ENCODE results near the gene UCN.

Gene UCN

DNA sequence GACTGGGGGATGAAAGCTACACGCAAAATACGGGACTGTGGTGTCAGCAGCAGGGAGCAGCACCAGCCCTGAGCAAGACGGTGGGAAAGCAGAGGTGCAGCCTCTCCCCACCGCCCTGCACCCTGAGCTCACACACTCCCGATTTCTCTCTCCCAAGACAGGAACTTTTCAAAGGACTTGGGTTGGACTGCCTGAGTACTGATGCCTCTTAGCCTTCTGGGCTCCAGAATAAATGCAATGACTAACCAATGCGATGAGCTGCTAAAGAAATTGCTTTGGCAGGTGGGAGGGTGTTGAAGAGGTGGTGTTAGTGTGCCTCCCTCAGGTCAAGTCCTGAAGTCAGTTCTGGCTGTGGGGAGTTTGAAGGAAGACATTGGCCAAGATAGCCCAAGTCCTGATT, 16.4 kb downstream of the UCN start:
- Histone ChIP-seq H3K36me3 (ENCODE audit: control insufficient read depth in 2 of 2, insufficient read depth in 1 of 2, low read length in 2 of 2) (no peaks in the 10 kb centered on the region), H3K4me3 (ENCODE audit: low read depth, low read length) (no peak overlapping the region), H3K27ac (ENCODE audit: extremely low read depth, low read depth, low read length) (no peak overlapping the region), H3K9me3 (ENCODE audit: control insufficient read depth, insufficient read depth, low read depth, low read length) (no peaks in the 10 kb centered on the region), H3K4me1 (ENCODE audit: control insufficient read depth, insufficient read depth, low read length) (peaks cover 13% of the 10 kb centered on the region)
- ChIA-PET CTCF (interaction anchor here (0.6 to 17.4 kb wide), 14 partner anchors 10 to 331 kb away, joined by 3 to 211 read pairs (median 4); partner anchors contain the start of genes KHK and TRIM54), POLR2A (no interaction called here)
- TF ChIP-seq RBAK (tag by site-specific recombination; IDR thresholded peaks at IDR 0.05), result no peak
- TF ChIP-seq ZFHX2 (tag by site-specific recombination; conservative IDR thresholded peaks at IDR 0.05), result peak; percentile 54
- TF ChIP-seq ZNF654 (tag by site-specific recombination; IDR thresholded peaks at IDR 0.05; ENCODE audit: low read depth), result peak; percentile 44
- peak; percentile 44; the same call in 1 of the 2 replicates for TF ChIP-seq ZNF600 (tag by site-specific recombination; IDR thresholded peaks at IDR 0.05)
- TF ChIP-seq ZNF239 (tag by site-specific recombination; IDR thresholded peaks at IDR 0.05), result no peak
- TF ChIP-seq ZBTB17 (tag by site-specific recombination; IDR thresholded peaks at IDR 0.05), result peak; percentile 76
- TF ChIP-seq EGR2 (tag by site-specific recombination; IDR thresholded peaks at IDR 0.05; ENCODE audit: low read depth), result peak; percentile 55; the same call in 1 of the 2 replicates
- TF ChIP-seq ZNF416 (tag by site-specific recombination; IDR thresholded peaks at IDR 0.05), result no peak
- 0 out of 2 replicates have a peak, but pooled peaks have one; percentile 16 for TF ChIP-seq TRIM28 (IDR thresholded peaks at IDR 0.05; ENCODE audit: borderline replicate concordance, low read length)

DNA sequence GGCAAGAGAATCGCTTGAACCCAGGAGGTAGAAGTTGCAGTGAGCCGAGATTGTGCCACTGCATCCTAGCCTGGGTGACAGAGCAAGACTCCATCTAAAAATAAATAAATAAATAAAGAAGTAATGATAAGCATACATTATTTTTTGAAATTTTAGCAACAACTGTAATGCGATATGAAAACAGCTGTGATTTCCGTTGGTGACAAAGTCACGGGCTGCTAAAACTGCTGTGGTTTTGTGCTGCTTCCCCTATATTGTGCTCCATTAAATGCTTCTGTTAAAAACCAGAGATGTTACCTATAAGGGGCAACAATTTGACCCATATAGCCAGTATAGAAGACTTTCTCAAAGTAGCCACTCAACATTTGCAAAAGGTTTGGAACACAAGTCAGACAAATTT, 17.7 kb downstream of the UCN start:
- H3K4me1 ChIP-seq (ENCODE audit: control insufficient read depth, insufficient read depth, low read length), result peaks cover 13% of the 10 kb centered on the region
- H3K36me3 ChIP-seq (ENCODE audit: control insufficient read depth in 2 of 2, insufficient read depth in 1 of 2, low read length in 2 of 2), result no peaks in the 10 kb centered on the region
- no peaks in the 10 kb centered on the region for H3K9me3 ChIP-seq (ENCODE audit: control insufficient read depth, insufficient read depth, low read depth, low read length)
- H3K4me3 ChIP-seq (ENCODE audit: low read depth, low read length), result no peak overlapping the region
- TF ChIP-seq GFI1B (tag by site-specific recombination; IDR thresholded peaks at IDR 0.05), result no peak
- TF ChIP-seq ZNF626 (tag by site-specific recombination; IDR thresholded peaks at IDR 0.05), result no peak
- TF ChIP-seq REPIN1 (tag by site-specific recombination; IDR thresholded peaks at IDR 0.05; ENCODE audit: low read depth), result no peak
- TF ChIP-seq, protein P1, sequence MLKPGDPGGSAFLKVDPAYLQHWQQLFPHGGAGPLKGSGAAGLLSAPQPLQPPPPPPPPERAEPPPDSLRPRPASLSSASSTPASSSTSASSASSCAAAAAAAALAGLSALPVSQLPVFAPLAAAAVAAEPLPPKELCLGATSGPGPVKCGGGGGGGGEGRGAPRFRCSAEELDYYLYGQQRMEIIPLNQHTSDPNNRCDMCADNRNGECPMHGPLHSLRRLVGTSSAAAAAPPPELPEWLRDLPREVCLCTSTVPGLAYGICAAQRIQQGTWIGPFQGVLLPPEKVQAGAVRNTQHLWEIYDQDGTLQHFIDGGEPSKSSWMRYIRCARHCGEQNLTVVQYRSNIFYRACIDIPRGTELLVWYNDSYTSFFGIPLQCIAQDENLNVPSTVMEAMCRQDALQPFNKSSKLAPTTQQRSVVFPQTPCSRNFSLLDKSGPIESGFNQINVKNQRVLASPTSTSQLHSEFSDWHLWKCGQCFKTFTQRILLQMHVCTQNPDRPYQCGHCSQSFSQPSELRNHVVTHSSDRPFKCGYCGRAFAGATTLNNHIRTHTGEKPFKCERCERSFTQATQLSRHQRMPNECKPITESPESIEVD (tag by site-specific recombination; IDR thresholded peaks at IDR 0.05), result no peak
- no peak for TF ChIP-seq SP2 (tag by site-specific recombination; IDR thresholded peaks at IDR 0.05)
- TF ChIP-seq ZNF600 (tag by site-specific recombination; IDR thresholded peaks at IDR 0.05), result no peak
- no peak for TF ChIP-seq ZBTB20 (tag by site-specific recombination; IDR thresholded peaks at IDR 0.05)
- TF ChIP-seq SCRT1 (tag by site-specific recombination; IDR thresholded peaks at IDR 0.05; ENCODE audit: borderline replicate concordance), result no peak
- no peak for TF ChIP-seq ZNF548 (tag by site-specific recombination; IDR thresholded peaks at IDR 0.05)
- H3K27ac ChIP-seq (ENCODE audit: extremely low read depth, low read depth, low read length), result no peak overlapping the region
- CTCF ChIA-PET, result interaction anchor here (1.1 to 17.4 kb wide), 4 partner anchors 8 to 40 kb away, joined by 3 to 211 read pairs (median 36); partner anchors contain the start of gene TRIM54
- POLR2A ChIA-PET, result no interaction called here

DNA sequence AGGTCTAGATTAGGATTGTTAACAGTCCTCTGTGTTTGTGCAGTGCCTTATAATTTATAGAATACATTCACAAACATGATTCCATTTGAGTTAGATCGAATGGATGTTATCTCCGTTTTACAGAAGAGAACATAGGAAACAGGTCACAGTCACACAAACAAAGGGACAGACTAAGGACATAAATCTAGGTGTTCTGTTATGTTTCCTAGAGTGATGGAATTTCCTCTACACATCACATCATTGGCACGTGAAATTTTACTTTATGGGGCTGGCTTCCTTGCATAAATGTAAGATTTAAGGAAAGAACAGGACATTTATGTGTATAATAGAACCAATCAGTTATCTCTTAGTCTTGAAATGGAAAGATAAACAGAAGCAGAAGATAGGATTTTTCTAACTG, 19.6 kb downstream of the UCN start:
- H3K27ac ChIP-seq (ENCODE audit: extremely low read depth, low read depth, low read length), result no peak overlapping the region
- CTCF ChIA-PET, result interaction anchor here (0.6 to 5.3 kb wide), 3 partner anchors 9 to 313 kb away, joined by 3 to 21 read pairs (median 6); no protein-coding TSS in a partner anchor
- H3K4me1 ChIP-seq (ENCODE audit: control insufficient read depth, insufficient read depth, low read length), result peaks cover 11% of the 10 kb centered on the region
- POLR2A ChIA-PET, result no interaction called here
- H3K36me3 ChIP-seq (ENCODE audit: control insufficient read depth in 2 of 2, insufficient read depth in 1 of 2, low read length in 2 of 2), result no peaks in the 10 kb centered on the region
- no peak overlapping the region for H3K4me3 ChIP-seq (ENCODE audit: low read depth, low read length)
- no peaks in the 10 kb centered on the region for H3K9me3 ChIP-seq (ENCODE audit: control insufficient read depth, insufficient read depth, low read depth, low read length)
- TF ChIP-seq ZNF585B (tag by site-specific recombination; IDR thresholded peaks at IDR 0.05) (no peak), ZIC2 (tag by site-specific recombination; IDR thresholded peaks at IDR 0.05) (no peak), ZNF426 (tag by site-specific recombination; IDR thresholded peaks at IDR 0.05) (no peak), ZNF132 (tag by site-specific recombination; IDR thresholded peaks at IDR 0.05; ENCODE audit: borderline replicate concordance) (no peak), ZNF610 (tag by site-specific recombination; IDR thresholded peaks at IDR 0.05; ENCODE audit: borderline replicate concordance) (no peak), GLIS2 (tag by site-specific recombination; IDR thresholded peaks at IDR 0.05) (no peak)
- TF ChIP-seq, protein P2, sequence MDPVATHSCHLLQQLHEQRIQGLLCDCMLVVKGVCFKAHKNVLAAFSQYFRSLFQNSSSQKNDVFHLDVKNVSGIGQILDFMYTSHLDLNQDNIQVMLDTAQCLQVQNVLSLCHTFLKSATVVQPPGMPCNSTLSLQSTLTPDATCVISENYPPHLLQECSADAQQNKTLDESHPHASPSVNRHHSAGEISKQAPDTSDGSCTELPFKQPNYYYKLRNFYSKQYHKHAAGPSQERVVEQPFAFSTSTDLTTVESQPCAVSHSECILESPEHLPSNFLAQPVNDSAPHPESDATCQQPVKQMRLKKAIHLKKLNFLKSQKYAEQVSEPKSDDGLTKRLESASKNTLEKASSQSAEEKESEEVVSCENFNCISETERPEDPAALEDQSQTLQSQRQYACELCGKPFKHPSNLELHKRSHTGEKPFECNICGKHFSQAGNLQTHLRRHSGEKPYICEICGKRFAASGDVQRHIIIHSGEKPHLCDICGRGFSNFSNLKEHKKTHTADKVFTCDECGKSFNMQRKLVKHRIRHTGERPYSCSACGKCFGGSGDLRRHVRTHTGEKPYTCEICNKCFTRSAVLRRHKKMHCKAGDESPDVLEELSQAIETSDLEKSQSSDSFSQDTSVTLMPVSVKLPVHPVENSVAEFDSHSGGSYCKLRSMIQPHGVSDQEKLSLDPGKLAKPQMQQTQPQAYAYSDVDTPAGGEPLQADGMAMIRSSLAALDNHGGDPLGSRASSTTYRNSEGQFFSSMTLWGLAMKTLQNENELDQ (tag by site-specific recombination; IDR thresholded peaks at IDR 0.05; ENCODE audit: low read depth), result no peak
- TF ChIP-seq, protein P3, sequence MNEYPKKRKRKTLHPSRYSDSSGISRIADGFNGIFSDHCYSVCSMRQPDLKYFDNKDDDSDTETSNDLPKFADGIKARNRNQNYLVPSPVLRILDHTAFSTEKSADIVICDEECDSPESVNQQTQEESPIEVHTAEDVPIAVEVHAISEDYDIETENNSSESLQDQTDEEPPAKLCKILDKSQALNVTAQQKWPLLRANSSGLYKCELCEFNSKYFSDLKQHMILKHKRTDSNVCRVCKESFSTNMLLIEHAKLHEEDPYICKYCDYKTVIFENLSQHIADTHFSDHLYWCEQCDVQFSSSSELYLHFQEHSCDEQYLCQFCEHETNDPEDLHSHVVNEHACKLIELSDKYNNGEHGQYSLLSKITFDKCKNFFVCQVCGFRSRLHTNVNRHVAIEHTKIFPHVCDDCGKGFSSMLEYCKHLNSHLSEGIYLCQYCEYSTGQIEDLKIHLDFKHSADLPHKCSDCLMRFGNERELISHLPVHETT (tag by site-specific recombination; IDR thresholded peaks at IDR 0.05), result no peak

Measured in HEK293 (cell line).